Measurements from ENCODE around the gene MARCHF7.

Gene MARCHF7

DNA sequence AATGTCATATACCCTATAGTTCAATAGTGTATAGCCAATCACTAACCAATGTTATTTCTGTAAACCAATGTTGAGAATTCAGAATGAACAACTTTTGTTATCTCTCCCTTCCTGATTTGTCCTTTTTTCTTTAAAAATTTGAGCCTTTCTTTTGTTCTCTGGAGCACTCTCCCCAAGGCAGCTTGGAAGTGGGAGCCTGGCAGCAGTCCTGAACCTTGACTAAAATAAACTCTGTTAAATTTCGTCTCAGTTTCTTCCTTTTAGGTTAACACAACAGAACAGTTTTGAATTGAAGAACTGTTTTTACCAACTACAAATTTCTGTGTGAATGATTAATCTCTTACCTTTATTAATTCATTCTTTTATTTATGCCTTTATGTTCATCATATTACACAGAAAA lies 49.8 kb downstream of the MARCHF7 start:
- DNase-seq = no peak
- TF ChIP-seq GATA1 (IDR thresholded peaks at IDR 0.05; ENCODE audit: low read depth, low read length) = no peak
- TF ChIP-seq POLR2A (IDR thresholded peaks at IDR 0.05; ENCODE audit: low read length) = no peak

Measured in erythroblast (primary cell).